GM21717 (cell line): ENCODE data around the gene CLIP1.
"Not testable (repeated sequence)": the region's sequence is repeated elsewhere in the genome, so short reads cannot be mapped to it uniquely, and the experiment has no call there.

Experiments used
- ATAC-seq: cut with Tn5 transposase; IDR thresholded peaks from one replicate; pipeline ENCODE4 v1.9.1; 2021; ENCODE audit warnings: mild to moderate bottlenecking, moderate library complexity; ENCODE audit not compliant: unreplicated experiment

The CLIP1 gene

GRCh38 chr12:122399254-122399591 lies 23.2 kb downstream of the CLIP1 start:
- ATAC-seq, result no peak

- ATAC-seq, result not testable (repeated sequence)
These were observed 24.5 kb downstream of the CLIP1 start for GRCh38 chr12:122397981-122398380.

GRCh38 chr12:122395319-122395718 lies 27.1 kb downstream of the CLIP1 start:
- no peak for ATAC-seq

- ATAC-seq, result no peak
These were observed 27.8 kb downstream of the CLIP1 start for GRCh38 chr12:122394626-122395194.

GRCh38 chr12:122393817-122394216 lies 28.7 kb downstream of the CLIP1 start:
- no peak for ATAC-seq

GRCh38 chr12:122392411-122392810 lies 30.1 kb downstream of the CLIP1 start:
- ATAC-seq, result no peak

- ATAC-seq, result no peak
These were observed 32.8 kb downstream of the CLIP1 start for GRCh38 chr12:122389677-122390076.

- ATAC-seq, result no peak
These were observed 34.6 kb downstream of the CLIP1 start for GRCh38 chr12:122387887-122388286.

GRCh38 chr12:122385171-122386016 lies 37.1 kb downstream of the CLIP1 start:
- no peak for ATAC-seq

GRCh38 chr12:122382919-122383350 lies 39.5 kb downstream of the CLIP1 start:
- no peak for ATAC-seq

- no peak for ATAC-seq
These were observed 41.4 kb downstream of the CLIP1 start for GRCh38 chr12:122381021-122381420.

- ATAC-seq, result not testable (repeated sequence)
These were observed 45.7 kb downstream of the CLIP1 start for GRCh38 chr12:122376751-122377150.

- no peak for ATAC-seq
These were observed 47.8 kb downstream of the CLIP1 start for GRCh38 chr12:122374707-122375106.

- no peak for ATAC-seq
These were observed 50.9 kb downstream of the CLIP1 start for GRCh38 chr12:122371475-122372045.

- no peak for ATAC-seq
These were observed 54.0 kb downstream of the CLIP1 start for GRCh38 chr12:122368361-122369073.

- not testable (repeated sequence) for ATAC-seq
These were observed 54.8 kb downstream of the CLIP1 start for GRCh38 chr12:122367632-122368031.

- ATAC-seq, result no peak
These were observed 55.6 kb downstream of the CLIP1 start for GRCh38 chr12:122366685-122367475.

- not testable (repeated sequence) for ATAC-seq
These were observed 57.2 kb downstream of the CLIP1 start for GRCh38 chr12:122365226-122365625.

- ATAC-seq, result no peak
These were observed 58.7 kb downstream of the CLIP1 start for GRCh38 chr12:122363782-122364181.

GRCh38 chr12:122362755-122363154 lies 59.7 kb downstream of the CLIP1 start:
- no peak for ATAC-seq

- not testable (repeated sequence) for ATAC-seq
These were observed 64.1 kb downstream of the CLIP1 start for GRCh38 chr12:122358403-122358802.
